GM12891 (cell line): ENCODE results near the gene SCAP.

Source experiments
- DNase-seq: peaks from one replicate; pipeline ENCODE4 v3.0.0; 2011; ENCODE audit warnings: low spot score; ENCODE audit not compliant: insufficient read length
- FAIRE-seq: peaks from 2 replicates; lab custom pipeline; 2011; peaks lifted over from hg19 to GRCh38; lab: Jason Lieb, UNC
- PAX5 ChIP-seq: IDR thresholded peaks from 2 replicates; pipeline ENCODE4 v1.6.1; 2011; ENCODE audit warnings: low read length, moderate library complexity, mild to moderate bottlenecking; ENCODE audit not compliant: insufficient read depth, severe bottlenecking
- POLR2A ChIP-seq: IDR thresholded peaks from 2 replicates; pipeline ENCODE4 v1.6.1; 2011; ENCODE audit warnings: low read depth, low read length, control low read depth
- POLR2AphosphoS5 ChIP-seq: IDR thresholded peaks from 2 replicates; pipeline ENCODE4 v1.6.1; 2011; ENCODE audit warnings: low read depth, low read length, control low read depth
- POU2F2 ChIP-seq: IDR thresholded peaks from 2 replicates; pipeline ENCODE4 v1.6.1; 2011; ENCODE audit warnings: low read depth, mild to moderate bottlenecking, control low read depth, low read length, moderate library complexity
- SPI1 ChIP-seq: IDR thresholded peaks from 2 replicates; pipeline ENCODE4 v1.6.1; 2011; ENCODE audit warnings: low read depth, low read length, control low read depth
- TAF1 ChIP-seq: IDR thresholded peaks from 2 replicates; pipeline ENCODE4 v1.6.1; 2011; ENCODE audit warnings: low read depth, low read length, control low read depth

Gene SCAP

GRCh38 chr3:47424434-47425382 lies 51.0 kb downstream of the SCAP start:
- TF ChIP-seq SPI1 (no peak), POU2F2 (no peak), POLR2AphosphoS5 (no peak), POLR2A (no peak), PAX5 (no peak), TAF1 (no peak)
- DNase-seq = no peak
- no peak for FAIRE-seq

GRCh38 chr3:47423548-47424145 lies 52.1 kb downstream of the SCAP start:
- no peak for FAIRE-seq
- TF ChIP-seq PAX5 (no peak), SPI1 (no peak), POLR2A (no peak), TAF1 (no peak), POLR2AphosphoS5 (no peak), POU2F2 (0 out of 2 replicates have a peak, but pooled peaks have one; percentile 19)
- DNase-seq = no peak

- DNase-seq (no peak), FAIRE-seq (no peak)
- TF ChIP-seq POLR2A (no peak), POLR2AphosphoS5 (no peak), SPI1 (no peak), POU2F2 (no peak), TAF1 (no peak), PAX5 (no peak)
Observed at GRCh38 chr3:47422743-47423142, 53.0 kb downstream of the SCAP start.

DNA sequence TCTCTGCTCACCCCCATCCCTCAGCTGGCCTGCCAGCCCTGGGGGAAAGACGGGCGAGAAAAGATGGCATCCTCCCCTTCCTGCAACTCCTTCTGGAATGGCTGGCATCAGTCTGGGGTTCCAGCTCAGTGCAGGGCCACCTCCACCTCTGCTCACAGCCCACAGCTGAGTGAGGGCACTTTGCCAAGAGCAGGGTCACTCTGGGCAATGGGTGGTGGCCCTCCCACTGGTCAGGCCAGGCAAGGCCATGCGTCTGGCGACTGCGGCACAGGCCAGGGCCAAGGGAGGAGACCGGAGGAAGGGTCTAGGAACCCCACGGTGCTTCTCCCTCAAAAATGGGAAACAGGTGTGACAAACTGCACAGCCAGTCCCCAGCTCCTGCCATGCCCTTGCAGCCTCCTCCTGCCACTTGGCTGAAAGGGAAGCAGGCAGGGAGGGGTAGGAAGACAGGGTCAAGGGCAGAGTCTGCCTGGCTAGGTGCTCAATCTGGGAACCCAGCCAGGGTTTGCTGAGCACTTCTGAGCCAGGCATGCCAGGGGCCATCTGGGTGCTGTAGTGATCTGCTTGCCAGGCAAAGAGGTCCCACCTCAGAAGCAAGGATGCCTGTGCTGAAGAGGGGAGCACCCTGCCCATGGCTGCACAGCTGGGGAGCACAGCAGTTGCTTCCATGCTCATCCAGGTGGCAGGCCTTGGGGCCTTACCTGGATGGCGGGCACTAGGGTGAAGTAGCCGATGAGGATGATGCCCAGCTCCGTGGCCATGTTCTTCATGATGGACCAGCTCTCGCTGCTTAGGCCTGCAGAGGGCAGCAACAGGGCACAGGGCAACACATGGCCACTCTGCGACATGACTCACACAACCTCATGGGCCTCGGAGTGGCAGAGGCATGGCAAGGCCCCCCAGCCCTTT lies 53.7 kb downstream of the SCAP start:
- TF ChIP-seq POLR2A = no peak
- no peak for TF ChIP-seq SPI1
- TF ChIP-seq POLR2AphosphoS5 = no peak
- no peak for TF ChIP-seq TAF1
- TF ChIP-seq POU2F2 = no peak
- TF ChIP-seq PAX5 = no peak
- FAIRE-seq = peak; percentile 64
- DNase-seq = no peak

DNA sequence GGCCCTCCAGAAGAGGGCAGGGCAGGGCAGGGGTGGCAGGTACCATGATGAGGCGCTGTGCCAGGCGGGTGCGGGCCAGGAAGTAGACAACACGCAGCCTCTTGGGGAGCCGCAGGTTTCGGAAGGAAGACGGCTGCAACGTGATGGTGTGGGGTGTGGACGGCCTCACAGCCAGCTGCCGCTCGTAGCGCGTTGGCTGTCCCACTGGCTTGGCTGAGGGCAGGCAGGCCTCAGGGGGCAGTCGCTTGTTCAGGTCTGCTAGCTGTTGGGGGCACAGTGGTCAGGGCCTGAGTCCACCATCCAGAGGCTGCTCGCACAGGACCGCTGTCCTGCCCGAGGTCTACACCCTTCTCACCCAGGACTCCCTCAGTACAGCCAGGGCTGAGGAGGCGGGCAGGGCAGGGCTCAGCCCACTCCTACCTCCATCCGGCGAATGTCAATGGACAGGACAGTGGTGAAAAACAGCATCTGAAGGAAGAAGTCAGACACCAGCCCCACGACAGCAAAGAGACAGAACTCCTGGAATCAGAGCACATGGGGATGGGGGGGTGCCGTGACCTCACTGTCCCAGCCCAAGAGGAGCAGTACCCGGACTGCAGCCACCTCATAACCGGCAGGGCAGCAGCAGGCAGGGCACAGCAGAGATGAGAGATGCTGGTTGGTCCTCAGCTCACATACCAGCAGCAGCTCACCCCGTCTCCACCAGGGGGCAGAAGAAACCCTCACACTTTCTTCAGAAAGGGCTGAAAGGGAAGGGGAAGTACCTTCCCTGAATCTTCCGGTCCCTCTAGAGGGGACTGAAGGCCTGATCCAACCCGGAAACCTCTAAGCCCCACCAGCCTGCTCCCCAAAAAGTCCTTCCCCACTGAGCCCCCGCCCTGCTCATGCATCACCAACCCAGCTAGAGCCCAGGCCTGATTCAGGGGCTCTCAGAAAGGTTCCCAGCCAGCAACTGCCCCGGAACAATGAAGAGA lies 54.9 kb downstream of the SCAP start:
- TF ChIP-seq SPI1 (peak; percentile 23; the same call in 1 of the 2 replicates), POLR2A (no peak), POLR2AphosphoS5 (peak; percentile 43; the same call in 1 of the 2 replicates), POU2F2 (peak; percentile 54; the same call in 1 of the 2 replicates), PAX5 (no peak)
- DNase-seq = peak; percentile 95
- peak; percentile 94 for FAIRE-seq

DNA sequence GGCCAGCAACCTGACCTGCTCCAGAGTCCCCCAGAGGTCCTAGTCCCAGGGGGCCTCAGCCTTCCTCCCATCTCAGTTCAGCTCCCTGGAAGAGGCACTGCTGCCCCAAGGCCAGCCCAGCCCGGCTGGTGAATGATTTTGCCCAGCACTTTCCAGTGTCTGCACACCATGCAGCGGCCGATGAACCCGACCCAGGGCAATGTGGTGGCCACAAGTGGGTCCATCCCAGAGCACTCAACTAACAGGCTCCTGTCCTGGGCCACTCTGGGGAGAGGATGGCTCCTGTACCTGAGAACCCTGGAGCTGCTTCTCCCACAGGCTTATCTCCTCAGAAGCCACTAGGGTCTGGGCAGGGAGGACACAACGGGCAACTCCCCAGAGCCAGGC lies 55.7 kb downstream of the SCAP start:
- DNase-seq (no peak), FAIRE-seq (no peak)
- TF ChIP-seq PAX5 (no peak), TAF1 (no peak), POU2F2 (no peak), POLR2A (no peak), POLR2AphosphoS5 (no peak), SPI1 (no peak)

GRCh38 chr3:47419083-47420043 lies 56.4 kb downstream of the SCAP start:
- TF ChIP-seq PAX5 = no peak
- TF ChIP-seq POU2F2 = no peak
- TF ChIP-seq POLR2AphosphoS5 = 0 out of 2 replicates have a peak, but pooled peaks have one; percentile 20
- no peak for FAIRE-seq
- DNase-seq = no peak
